GM08714 (cell line): ENCODE results near the gene GNB5.

Experiments
- H3K4me3 ChIP-seq: fragments of 200-500 bp; sonication (Bioruptor generic); 2 replicates; pipeline ENCODE4 v1.5.1; 2014; ENCODE audit warnings: mild to moderate bottlenecking, low read length, inconsistent platforms
- ZNF274 ChIP-seq: IDR thresholded peaks from 2 replicates; pipeline ENCODE4 v1.6.1; 2012; ENCODE audit warnings: mild to moderate bottlenecking, low read depth, low read length

Gene GNB5

GRCh38 chr15:52150043-52150825 lies 41.0 kb downstream of the GNB5 start:
- no peak for TF ChIP-seq ZNF274
- no peak overlapping the region for H3K4me3 ChIP-seq

- no peak for TF ChIP-seq ZNF274
- H3K4me3 ChIP-seq, result no peak overlapping the region
Observed at GRCh38 chr15:52148403-52148802, 42.8 kb downstream of the GNB5 start.

- TF ChIP-seq ZNF274, result no peak
Observed at GRCh38 chr15:52146776-52147175, 44.4 kb downstream of the GNB5 start.

GRCh38 chr15:52146261-52146660 lies 44.9 kb downstream of the GNB5 start:
- no peak for TF ChIP-seq ZNF274
- H3K4me3 ChIP-seq, result no peak overlapping the region

More at GRCh38 chr15:52146776-52147175, 44.4 kb downstream of the GNB5 start:
- H3K4me3 ChIP-seq, result no peak overlapping the region

GRCh38 chr15:52144656-52145178 lies 46.5 kb downstream of the GNB5 start:
- H3K4me3 ChIP-seq, result no peak overlapping the region
- no peak for TF ChIP-seq ZNF274

- TF ChIP-seq ZNF274, result no peak
- H3K4me3 ChIP-seq, result no peak overlapping the region
Observed at GRCh38 chr15:52143873-52144272, 47.3 kb downstream of the GNB5 start.

GRCh38 chr15:52140646-52141045 lies 50.5 kb downstream of the GNB5 start:
- no peak for TF ChIP-seq ZNF274
- H3K4me3 ChIP-seq, result no peak overlapping the region

- TF ChIP-seq ZNF274, result no peak
- H3K4me3 ChIP-seq, result no peak overlapping the region
Observed at GRCh38 chr15:52139599-52140462, 51.4 kb downstream of the GNB5 start.

GRCh38 chr15:52137432-52138357 lies 53.5 kb downstream of the GNB5 start:
- H3K4me3 ChIP-seq, result no peak overlapping the region
- TF ChIP-seq ZNF274, result no peak

GRCh38 chr15:52136442-52136980 lies 54.7 kb downstream of the GNB5 start:
- no peak for TF ChIP-seq ZNF274
- no peak overlapping the region for H3K4me3 ChIP-seq

- no peak overlapping the region for H3K4me3 ChIP-seq
- no peak for TF ChIP-seq ZNF274
Observed at GRCh38 chr15:52134502-52135144, 56.6 kb downstream of the GNB5 start.

GRCh38 chr15:52133510-52134220 lies 57.5 kb downstream of the GNB5 start:
- TF ChIP-seq ZNF274, result no peak
- H3K4me3 ChIP-seq, result no peak overlapping the region
